ENCODE results near the gene PTPN1. TPM values are rescaled to one million over a fixed set of nuclear protein-coding genes. Genes with fewer than 3 reads are reported as not detected.
"Not testable (repeated sequence)": the region's sequence is repeated elsewhere in the genome, so short reads cannot be mapped to it uniquely, and the experiment has no call there.

PTPN1 gene
- total and polyA plus RNA-seq, 8 donors: 26.3 to 98.6 (median 30.4) TPM

GRCh38 chr20:50472693-50473664 is 37.2 kb upstream of the PTPN1 start:
- Histone ChIP-seq H3K9me3 (no peaks in the 10 kb centered on the region), H3K4me1 (peaks cover 3 to 39% of the 10 kb centered on the region in 2 donors), H3K27ac (no peak overlapping the region), H3K36me3 (no peaks in the 10 kb centered on the region), H3K4me3 (no peak overlapping the region), H3K27me3 (no peaks in the 10 kb centered on the region)
- peak; percentile 22 for ATAC-seq
- DNase-seq: peak in 1 of 4 donors; percentile 40
- intact Hi-C loops (cut with DNase I): no loop called here
- TF ChIP-seq CTCF (IDR thresholded peaks at IDR 0.05): no peak

- H3K9me3 ChIP-seq; H3K27me3 ChIP-seq; H3K4me3 ChIP-seq; DNase-seq; H3K36me3 ChIP-seq; H3K27ac ChIP-seq; ATAC-seq; intact Hi-C loops (cut with DNase I): not testable (repeated sequence)
- peaks cover 3 to 45% of the 10 kb centered on the region in 2 donors for H3K4me1 ChIP-seq
Measured at GRCh38 chr20:50474356-50474755, 35.8 kb upstream of the PTPN1 start.

- peak; percentile 57 for ATAC-seq
- DNase-seq: peak in 3 of 4 donors; percentile 51 to 93 (median 90)
- TF ChIP-seq CTCF (IDR thresholded peaks at IDR 0.05): no peak
- Histone ChIP-seq H3K27ac (no peak overlapping the region), H3K36me3 (no peaks in the 10 kb centered on the region), H3K4me3 (no peak overlapping the region), H3K4me1 (peaks cover 3 to 37% of the 10 kb centered on the region in 2 donors), H3K27me3 (no peaks in the 10 kb centered on the region), H3K9me3 (no peaks in the 10 kb centered on the region)
- intact Hi-C loops (cut with DNase I): loop anchor here in 1 of 2 donors (5.0 kb wide), 1 partner anchor 102 kb away; no protein-coding TSS in a partner anchor
Measured at GRCh38 chr20:50475681-50476292, 34.4 kb upstream of the PTPN1 start.

- no peak for ATAC-seq
- Histone ChIP-seq H3K27me3 (no peaks in the 10 kb centered on the region), H3K4me3 (no peak overlapping the region), H3K9me3 (no peaks in the 10 kb centered on the region), H3K36me3 (no peaks in the 10 kb centered on the region), H3K27ac (no peak overlapping the region), H3K4me1 (peaks cover 3 to 29% of the 10 kb centered on the region in 2 donors)
- intact Hi-C loops (cut with DNase I): loop anchor here in 1 of 2 donors (5.0 kb wide), 1 partner anchor 100 kb away; no protein-coding TSS in a partner anchor
- no peak for DNase-seq
- no peak for TF ChIP-seq CTCF (IDR thresholded peaks at IDR 0.05)
Measured at GRCh38 chr20:50477239-50477872, 32.8 kb upstream of the PTPN1 start.

GRCh38 chr20:50478162-50478990 is 31.8 kb upstream of the PTPN1 start:
- Histone ChIP-seq H3K4me3 (no peak overlapping the region), H3K27me3 (no peaks in the 10 kb centered on the region), H3K36me3 (no peaks in the 10 kb centered on the region), H3K27ac (no peak overlapping the region), H3K9me3 (no peaks in the 10 kb centered on the region), H3K4me1 (peaks cover 3 to 31% of the 10 kb centered on the region in 2 donors)
- TF ChIP-seq CTCF (IDR thresholded peaks at IDR 0.05): peak; percentile 37 to 73
- peak; percentile 93 for ATAC-seq
- intact Hi-C loops (cut with DNase I): loop anchor here in 1 of 2 donors (5.0 kb wide), 1 partner anchor 99 kb away; no protein-coding TSS in a partner anchor
- peak in 2 of 4 donors; percentile 80 to 88 for DNase-seq
